Measurements from ENCODE around the gene AOC2. TPM values are rescaled to one million over a fixed set of nuclear protein-coding genes. Genes with fewer than 3 reads are reported as not detected.

The AOC2 gene
- total and polyA plus RNA-seq, 2 of the 8 experiments (the other 6 are each of a cell fraction or from before 2014, with no cell fraction given) = 4.2 to 4.7 TPM

GRCh38 chr17:42796066-42796758 is 48.2 kb upstream of the AOC2 start:
- no peak overlapping the region for H3K56ac ChIP-seq (replicated peaks; ENCODE audit: insufficient read length, low read depth, low read length)
- peaks cover 0 to 2% of the 10 kb centered on the region in 2 experiments for H4K20me1 ChIP-seq (replicated peaks in 1 of 2; ENCODE audit: control insufficient read depth in 1 of 2, insufficient read depth in 2 of 2, low read length in 2 of 2)
- peaks cover 3 to 5% (median 4%) of the 10 kb centered on the region in 4 experiments; a peak in 6 of 7 replicates for H3K4me1 ChIP-seq (replicated peaks in 1 of 4; ENCODE audit: control insufficient read depth in 3 of 4, insufficient read depth in 4 of 4, low read length in 3 of 4)
- no peak overlapping the region for H3K9ac ChIP-seq (replicated peaks in 1 of 4; ENCODE audit: extremely low read depth in 1 of 4, low read depth in 3 of 4, low read length in 3 of 4)
- H3K23ac ChIP-seq (ENCODE audit: insufficient read length) = no peak overlapping the region
- ChIA-PET POLR2A (ENCODE audit: partially characterized antibody) (interaction anchor here (1.0 to 1.4 kb wide), 5 partner anchors 9 to 18 kb away, joined by 3 read pairs; partner anchors contain the start of gene WNK4), CTCF (ENCODE audit: partially characterized antibody) (interaction anchor here (0.6 to 1.7 kb wide), 9 partner anchors 18 to 1144 kb away, joined by 3 to 5 read pairs (median 3); no protein-coding TSS in a partner anchor)
- no peak overlapping the region for H2BK12ac ChIP-seq (ENCODE audit: low read depth, low read length)
- H3K79me1 ChIP-seq (ENCODE audit: low read depth, low read length) = no peaks in the 10 kb centered on the region; the same call in 1 of the 2 replicates
- 88% methylated on average over 15 of the region's 18 CpGs; no CpG with 5 or more reads in 1 of the 2 experiments for WGBS, 2 experiments (ENCODE audit: extremely low coverage in 1 of 2, insufficient coverage in 1 of 2, insufficient read length in 1 of 2, insufficient replicate concordance in 2 of 2, low coverage in 1 of 2, low lambda C conversion rate in 2 of 2, missing lambda C conversion rate in 1 of 2)
- H4K8ac ChIP-seq (ENCODE audit: extremely low read depth, insufficient read depth, low read length) = no peak overlapping the region
- no peak overlapping the region for H2BK120ac ChIP-seq (replicated peaks; ENCODE audit: low read depth, low read length)
- H4K91ac ChIP-seq (replicated peaks; ENCODE audit: insufficient read length, low read length) = no peak overlapping the region
- no peak overlapping the region for H3K18ac ChIP-seq (ENCODE audit: extremely low read depth, low read length)
- no peak overlapping the region for H3K27ac ChIP-seq (ENCODE audit: low read depth, low read length)
- H3K79me2 ChIP-seq (ENCODE audit: control insufficient read depth in 1 of 2, insufficient read depth in 2 of 2, low read length in 2 of 2) = peaks cover 0 to 6% of the 10 kb centered on the region in 2 experiments; a peak in 2 of 4 replicates
- H4K5ac ChIP-seq (ENCODE audit: insufficient read length, low read depth, low read length) = no peak overlapping the region
- H2BK20ac ChIP-seq (ENCODE audit: low read length) = no peak overlapping the region
- H3K14ac ChIP-seq (ENCODE audit: insufficient read length) = no peak overlapping the region
- H3K4me3 ChIP-seq (ENCODE audit: extremely low read depth in 1 of 4, insufficient read depth in 2 of 4, low read depth in 3 of 4, low read length in 4 of 4) = no peak overlapping the region
- H3K23me2 ChIP-seq (ENCODE audit: low read depth, low read length) = no peaks in the 10 kb centered on the region
- no peak overlapping the region for H2AFZ ChIP-seq (ENCODE audit: low read length)
- H3K4ac ChIP-seq (replicated peaks; ENCODE audit: insufficient read length, low read depth, low read length) = no peak overlapping the region
- no peak overlapping the region for H2AK5ac ChIP-seq (ENCODE audit: low read depth, low read length)
- DNase-seq (ENCODE audit: low read depth in 1 of 2, low spot score in 2 of 2) = no peak
- H3K27me3 ChIP-seq (replicated peaks in 1 of 4; ENCODE audit: control insufficient read depth in 3 of 4, extremely low read depth in 1 of 4, insufficient read depth in 3 of 4, low read length in 3 of 4) = peaks cover 0 to 11% (median 8%) of the 10 kb centered on the region in 4 experiments; a peak in 6 of 7 replicates
- peaks cover 5 to 8% of the 10 kb centered on the region in 2 experiments; a peak in 3 of 4 replicates for H3K9me3 ChIP-seq (ENCODE audit: insufficient read depth in 2 of 2, low read depth in 1 of 2, low read length in 1 of 2)
- H2BK5ac ChIP-seq (ENCODE audit: low read depth, low read length) = no peak overlapping the region
- no peak overlapping the region for H2BK15ac ChIP-seq (ENCODE audit: low read length)
- no peak for FAIRE-seq
- H3K4me2 ChIP-seq (ENCODE audit: insufficient read depth in 1 of 2, low read depth in 2 of 2, low read length in 2 of 2) = no peak overlapping the region
- H3K36me3 ChIP-seq (ENCODE audit: control insufficient read depth in 2 of 4, insufficient read depth in 4 of 4, low read length in 3 of 4) = no peaks in the 10 kb centered on the region
- TF ChIP-seq HDAC2 (IDR thresholded peaks at IDR 0.05; ENCODE audit: borderline replicate concordance in 1 of 2, low read depth in 2 of 2, low read length in 2 of 2) (no peak), SP2 (IDR thresholded peaks at IDR 0.05; ENCODE audit: low read length) (no peak), POU5F1 (IDR thresholded peaks at IDR 0.05; ENCODE audit: low read depth, low read length) (no peak), RFX5 (IDR thresholded peaks at IDR 0.05; ENCODE audit: borderline replicate concordance, low read depth, low read length) (no peak), CTCF (IDR thresholded peaks at IDR 0.05; ENCODE audit: control extremely low read depth in 1 of 3, insufficient read depth in 1 of 3, low read depth in 1 of 3, low read length in 3 of 3) (no peak), KDM1A (IDR thresholded peaks at IDR 0.05; ENCODE audit: borderline replicate concordance, low read length) (no peak), CBX5 (IDR thresholded peaks at IDR 0.05; ENCODE audit: low read depth, low read length) (no peak), TBP (IDR thresholded peaks at IDR 0.05; ENCODE audit: low read depth, low read length) (no peak), CEBPB (IDR thresholded peaks at IDR 0.05; ENCODE audit: low read depth, low read length) (no peak)
